Common myeloid progenitor, CD34-positive (primary cell): Measurements from ENCODE around the gene CCDC47.

Experiments
- CTCF ChIA-PET: fragments of 350-600 bp; sonication (Branson Sonifier 250); formaldehyde crosslinking; loops from one replicate; lab custom pipeline; 2021; ENCODE audit warnings: antibody characterized with exemption; lab: Charles Lee
- POLR2A ChIA-PET: fragments of 350-600 bp; sonication (Branson Sonifier 250); formaldehyde crosslinking; loops from one replicate; lab custom pipeline; 2021; ENCODE audit warnings: antibody characterized with exemption; lab: Charles Lee
- DNase-seq, 3 donors: peaks; one replicate each; pipeline versions ENCODE4 v3.0.0 to v3.0.0-alpha.2; 2013
- H3K27ac ChIP-seq, 2 experiments: 1 replicate in 1 of 2; 2 replicates in 1 of 2; pipeline ENCODE4 v1.7.0; 2013; ENCODE audit warnings: inconsistent platforms in 2 of 2, low read length in 2 of 2, mild to moderate bottlenecking in 2 of 2, low read depth in 1 of 2, moderate library complexity in 1 of 2; ENCODE audit not compliant: severe bottlenecking in 2 of 2, insufficient read depth in 1 of 2, poor library complexity in 1 of 2
- H3K27me3 ChIP-seq, 5 experiments: replicated peaks in 2 of 5; 1 replicate in 3 of 5; 2 replicates in 2 of 5; pipeline versions ENCODE4 v1.6.1 to v1.7.0; 2013; ENCODE audit warnings: low read length in 4 of 5, mild to moderate bottlenecking in 2 of 5, moderate library complexity in 2 of 5, inconsistent platforms in 1 of 5; ENCODE audit not compliant: insufficient read depth in 5 of 5, control insufficient read depth in 4 of 5
- H3K36me3 ChIP-seq, 4 experiments: 1 replicate in 2 of 4; 2 replicates in 2 of 4; pipeline versions ENCODE4 v1.6.1 to v1.7.0; 2013; ENCODE audit warnings: low read length in 3 of 4, control low read depth in 1 of 4, mild to moderate bottlenecking in 1 of 4; ENCODE audit not compliant: control insufficient read depth in 4 of 4, insufficient read depth in 4 of 4
- H3K4me1 ChIP-seq, 4 experiments: 1 replicate in 3 of 4; 2 replicates in 1 of 4; pipeline versions ENCODE4 v1.6.1 to v1.7.1; 2013; ENCODE audit warnings: low read length in 3 of 4, mild to moderate bottlenecking in 3 of 4, control low read depth in 1 of 4, inconsistent platforms in 1 of 4, moderate library complexity in 1 of 4; ENCODE audit not compliant: control insufficient read depth in 4 of 4, insufficient read depth in 4 of 4; ENCODE audit errors: control extremely low read depth in 1 of 4
- H3K4me3 ChIP-seq, 7 experiments: 1 replicate in 4 of 7; 2 replicates in 3 of 7; pipeline versions ENCODE4 v1.5.1 to v1.7.0; 2013; ENCODE audit warnings: mild to moderate bottlenecking in 7 of 7, low read length in 6 of 7, moderate library complexity in 6 of 7, inconsistent platforms in 2 of 7, low read depth in 2 of 7, control low read depth in 1 of 7; ENCODE audit not compliant: insufficient read depth in 4 of 7, control insufficient read depth in 1 of 7; ENCODE audit errors: extremely low read depth in 1 of 7
- H3K9me3 ChIP-seq, 5 experiments: 1 replicate in 4 of 5; 2 replicates in 1 of 5; pipeline versions ENCODE4 v1.6.1 to v1.7.1; 2013; ENCODE audit warnings: low read length in 4 of 5, mild to moderate bottlenecking in 2 of 5, inconsistent platforms in 1 of 5, low read depth in 1 of 5, moderate library complexity in 1 of 5; ENCODE audit not compliant: control insufficient read depth in 4 of 5, insufficient read depth in 2 of 5; ENCODE audit errors: control extremely low read depth in 1 of 5
- WGBS: methylation state at CpG from one replicate; pipeline ENCODE4 v1.1.5; 2013; ENCODE audit not compliant: insufficient coverage; 5-methylcytosine and 5-hydroxymethylcytosine counted together

CCDC47 gene

DNA sequence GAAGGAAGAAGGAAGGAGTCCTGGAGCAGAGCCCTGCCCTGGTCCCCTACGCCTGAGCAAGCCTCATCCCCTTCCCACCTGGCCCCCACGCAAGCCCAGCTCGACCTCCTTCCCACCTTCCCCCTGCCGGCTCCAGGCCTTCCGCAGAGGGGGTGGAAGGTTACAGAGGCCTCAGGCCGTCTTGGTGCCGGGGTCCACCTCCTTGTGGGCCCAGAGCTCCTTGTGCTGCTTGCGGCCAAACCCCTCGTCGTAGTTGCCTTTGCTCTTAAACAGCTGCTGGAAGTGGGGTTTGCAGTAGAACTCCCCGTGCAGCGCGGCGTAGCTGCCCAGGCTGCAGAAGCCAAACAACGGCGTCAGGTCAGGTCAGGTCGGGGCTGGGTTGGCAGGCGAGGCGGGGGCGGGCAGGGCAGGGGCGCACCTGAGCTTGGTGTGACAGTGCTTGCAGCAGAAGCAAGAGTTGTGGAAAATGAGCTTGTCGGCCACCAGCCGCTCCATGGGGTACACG is 75.0 kb downstream of the CCDC47 start:
- Histone ChIP-seq H3K4me3 (peak overlapping the region; percentile 64 to 88 (median 76)), H3K36me3 (peaks cover 4 to 50% (median 30%) of the 10 kb centered on the region in 4 experiments), H3K27me3 (no peaks in the 10 kb centered on the region), H3K9me3 (no peaks in the 10 kb centered on the region), H3K4me1 (peaks cover 4 to 77% (median 62%) of the 10 kb centered on the region in 4 experiments), H3K27ac (peak overlapping the region in 1 of 2 experiments; percentile 89)
- DNase-seq = peak in 2 of 3 donors; percentile 22 to 31
- ChIA-PET CTCF (interaction anchor here (0.9 to 7.7 kb wide), 13 partner anchors 12 to 273 kb away, joined by 3 to 111 read pairs (median 5); no protein-coding TSS in a partner anchor), POLR2A (interaction anchor here (0.6 to 3.2 kb wide), 9 partner anchors 12 to 954 kb away, joined by 3 to 14 read pairs (median 4); partner anchors contain the start of genes CCDC47, DDX42, MAP3K3 and STRADA)
- 2% methylated on average over 21 of the region's 24 CpGs for WGBS

- CTCF ChIA-PET = interaction anchor here (0.7 to 7.7 kb wide), 14 partner anchors 13 to 272 kb away, joined by 3 to 111 read pairs (median 4); no protein-coding TSS in a partner anchor
- H3K27me3 ChIP-seq = no peaks in the 10 kb centered on the region
- peak; percentile 88 to 95 (median 94) for DNase-seq
- 42% methylated on average over 20 of the region's 22 CpGs for WGBS
- H3K4me3 ChIP-seq = peak overlapping the region; percentile 64 to 88 (median 76)
- H3K4me1 ChIP-seq = peaks cover 3 to 71% (median 57%) of the 10 kb centered on the region in 4 experiments
- POLR2A ChIA-PET = interaction anchor here (0.6 to 2.5 kb wide), 8 partner anchors 9 to 92 kb away, joined by 3 to 9 read pairs (median 4); partner anchors contain the start of genes CCDC47, DDX42 and STRADA
- H3K9me3 ChIP-seq = no peaks in the 10 kb centered on the region
- peaks cover 11 to 47% (median 32%) of the 10 kb centered on the region in 4 experiments for H3K36me3 ChIP-seq
- H3K27ac ChIP-seq = peak overlapping the region in 1 of 2 experiments; percentile 89
These were observed 75.8 kb downstream of the CCDC47 start for GRCh38 chr17:63697341-63698286.

- Histone ChIP-seq H3K9me3 (no peaks in the 10 kb centered on the region), H3K36me3 (peaks cover 15 to 57% (median 41%) of the 10 kb centered on the region in 4 experiments), H3K27me3 (no peaks in the 10 kb centered on the region), H3K4me1 (peaks cover 0 to 59% (median 47%) of the 10 kb centered on the region in 4 experiments), H3K4me3 (peak overlapping the region in 1 of 7 experiments; percentile 88), H3K27ac (peak overlapping the region in 1 of 2 experiments; percentile 62)
- DNase-seq = peak; percentile 63 to 81 (median 81)
- POLR2A ChIA-PET = interaction anchor here (0.9 to 2.5 kb wide), 6 partner anchors 8 to 24 kb away, joined by 3 to 9 read pairs (median 4); no protein-coding TSS in a partner anchor
- 56% methylated on average over 9 of the region's 9 CpGs for WGBS
- CTCF ChIA-PET = interaction anchor here (0.9 to 7.7 kb wide), 7 partner anchors 10 to 138 kb away, joined by 3 to 111 read pairs (median 8); no protein-coding TSS in a partner anchor
These were observed 76.9 kb downstream of the CCDC47 start for GRCh38 chr17:63696381-63696961.

DNA sequence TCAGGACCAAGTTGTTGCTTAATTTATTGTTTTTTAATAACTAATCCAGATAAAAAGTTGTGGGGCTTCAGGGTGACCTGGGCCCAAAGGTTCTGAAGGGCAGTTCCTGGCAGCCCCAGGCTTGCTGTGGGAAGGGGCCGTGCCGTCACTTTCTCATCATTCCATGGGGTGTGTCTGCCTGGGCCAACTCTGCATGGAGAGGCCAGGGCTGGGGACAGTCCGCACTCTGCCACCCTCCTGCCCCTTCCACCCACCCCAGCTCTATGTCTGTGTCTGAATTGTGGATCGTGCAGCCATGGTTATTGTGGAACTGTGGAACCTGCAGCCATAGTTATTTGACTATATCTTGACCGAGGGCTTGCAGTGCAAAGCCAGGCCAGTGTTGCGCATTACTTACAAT is 77.5 kb downstream of the CCDC47 start:
- CTCF ChIA-PET = interaction anchor here (0.9 to 7.7 kb wide), 6 partner anchors 9 to 138 kb away, joined by 3 to 111 read pairs (median 4); no protein-coding TSS in a partner anchor
- 100% methylated on average over 4 of the region's 6 CpGs for WGBS

More for the DNA sequence above, 77.5 kb downstream of the CCDC47 start:
- Histone ChIP-seq H3K36me3 (peaks cover 19 to 62% (median 46%) of the 10 kb centered on the region in 4 experiments), H3K9me3 (no peaks in the 10 kb centered on the region), H3K4me1 (peaks cover 0 to 53% (median 41%) of the 10 kb centered on the region in 4 experiments), H3K27ac (no peak overlapping the region), H3K4me3 (no peak overlapping the region), H3K27me3 (no peaks in the 10 kb centered on the region)
- DNase-seq = no peak
- POLR2A ChIA-PET = interaction anchor here (0.6 to 2.5 kb wide), 7 partner anchors 11 to 65 kb away, joined by 3 to 9 read pairs (median 5); no protein-coding TSS in a partner anchor
